Body of pancreas (tissue), 4 donors: Measurements from ENCODE around the gene REV3L.

ENCODE experiments used
- POLR2A ChIP-seq, 3 donors: fragments of 450-650 bp; IDR thresholded peaks; one replicate each; pipeline ENCODE4 v1.6.1; 2016; ENCODE audit warnings: antibody characterized with exemption in 3 of 3, mild to moderate bottlenecking in 2 of 3
- TF ChIP-seq, protein P1 (sequence below), 7 experiments: fragments of 450-650 bp in 4 of 7; fragments of 200-600 bp in 3 of 7; sonication (generic) in 3 of 7; IDR thresholded peaks; one replicate each; pipeline ENCODE4 v1.5.1; 2016 to 2019; ENCODE audit warnings: antibody characterized with exemption in 7 of 7

DNA sequence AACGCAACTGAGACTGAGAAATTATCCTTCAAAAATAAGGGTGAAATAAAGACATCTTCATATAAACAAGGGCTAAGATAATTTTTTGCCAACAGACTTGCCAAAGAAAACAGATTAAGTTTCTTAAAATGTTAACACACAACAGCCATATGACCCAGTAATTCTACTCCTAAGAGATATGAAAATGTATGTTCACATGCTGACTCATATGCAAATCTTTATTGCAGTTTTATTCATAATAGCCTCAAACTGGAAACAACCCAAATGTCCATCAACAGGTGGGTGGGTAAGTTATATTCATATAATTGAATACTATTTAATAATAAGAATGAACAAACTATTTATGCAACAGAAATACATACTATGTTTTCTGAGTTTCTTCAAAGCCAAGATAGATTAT is 140.1 kb downstream of the REV3L start:
- TF ChIP-seq, protein P1, sequence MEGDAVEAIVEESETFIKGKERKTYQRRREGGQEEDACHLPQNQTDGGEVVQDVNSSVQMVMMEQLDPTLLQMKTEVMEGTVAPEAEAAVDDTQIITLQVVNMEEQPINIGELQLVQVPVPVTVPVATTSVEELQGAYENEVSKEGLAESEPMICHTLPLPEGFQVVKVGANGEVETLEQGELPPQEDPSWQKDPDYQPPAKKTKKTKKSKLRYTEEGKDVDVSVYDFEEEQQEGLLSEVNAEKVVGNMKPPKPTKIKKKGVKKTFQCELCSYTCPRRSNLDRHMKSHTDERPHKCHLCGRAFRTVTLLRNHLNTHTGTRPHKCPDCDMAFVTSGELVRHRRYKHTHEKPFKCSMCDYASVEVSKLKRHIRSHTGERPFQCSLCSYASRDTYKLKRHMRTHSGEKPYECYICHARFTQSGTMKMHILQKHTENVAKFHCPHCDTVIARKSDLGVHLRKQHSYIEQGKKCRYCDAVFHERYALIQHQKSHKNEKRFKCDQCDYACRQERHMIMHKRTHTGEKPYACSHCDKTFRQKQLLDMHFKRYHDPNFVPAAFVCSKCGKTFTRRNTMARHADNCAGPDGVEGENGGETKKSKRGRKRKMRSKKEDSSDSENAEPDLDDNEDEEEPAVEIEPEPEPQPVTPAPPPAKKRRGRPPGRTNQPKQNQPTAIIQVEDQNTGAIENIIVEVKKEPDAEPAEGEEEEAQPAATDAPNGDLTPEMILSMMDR (IDR thresholded peaks at IDR 0.05), result no peak
- no peak for TF ChIP-seq POLR2A (IDR thresholded peaks at IDR 0.05)
